K562 (cell line): ENCODE measurements around the gene DCPS.

Source experiments
- EP300 ChIP-seq: IDR thresholded peaks from 2 replicates; pipeline ENCODE4 v1.6.1; 2012; ENCODE audit warnings: low read length, improper control_type of control experiment
- FOXM1 ChIP-seq, 2 experiments: fragments of 450-650 bp in 1 of 2; sonication (generic) in 1 of 2; formaldehyde crosslinking in 1 of 2; IDR thresholded peaks; 2 replicates each; pipeline versions ENCODE4 v1.6.1 to v1.9.0; 2017 to 2022; ENCODE audit warnings: low read depth in 2 of 2, mild to moderate bottlenecking in 2 of 2, missing genetic modification reagents in 1 of 2, moderate library complexity in 1 of 2
- HMG20B ChIP-seq: fragments of 250-450 bp; sonication (Bioruptor Pico); IDR thresholded peaks from 2 replicates; pipeline ENCODE4 v1.5.0; 2021; ENCODE audit warnings: mild to moderate bottlenecking
- RAD21 ChIP-seq, 2 experiments: fragments of 250-450 bp in 1 of 2; fragments of 450-650 bp in 1 of 2; sonication (Bioruptor Pico) in 1 of 2; formaldehyde crosslinking in 1 of 2; IDR thresholded peaks in 1 of 2; conservative IDR thresholded peaks in 1 of 2; 2 replicates each; pipeline versions ENCODE4 v1.4.0 to v1.8.0; 2020 to 2022; ENCODE audit warnings: mild to moderate bottlenecking in 2 of 2, moderate library complexity in 1 of 2
- SP1 ChIP-seq: sonication (generic); formaldehyde crosslinking; IDR thresholded peaks from 2 replicates; pipeline ENCODE4 v1.8.1; 2022; ENCODE audit warnings: mild to moderate bottlenecking, missing genetic modification reagents
- STAG1 ChIP-seq: sonication (generic); formaldehyde crosslinking; IDR thresholded peaks from 2 replicates; pipeline ENCODE4 v1.5.0; 2020; ENCODE audit warnings: missing genetic modification reagents, borderline replicate concordance
- ZBTB17 ChIP-seq: fragments of 450-650 bp; formaldehyde crosslinking; IDR thresholded peaks from 2 replicates; pipeline ENCODE4 v1.4.0; 2020; ENCODE audit warnings: mild to moderate bottlenecking
- ZNF561 ChIP-seq: fragments of 450-650 bp; formaldehyde crosslinking; conservative IDR thresholded peaks from 2 replicates; pipeline ENCODE4 v1.4.0; 2020; ENCODE audit warnings: mild to moderate bottlenecking, moderate library complexity
- TF ChIP-seq, protein P1 (sequence below): fragments of 200-600 bp; sonication (generic); IDR thresholded peaks from one replicate; pipeline ENCODE4 v1.6.1; 2012; ENCODE audit warnings: mild to moderate bottlenecking, low read depth, low read length, inconsistent platforms
- TF ChIP-seq, protein P2 (sequence below): sonication (generic); formaldehyde crosslinking; IDR thresholded peaks from 2 replicates; pipeline ENCODE4 v1.8.0; 2023; ENCODE audit warnings: mild to moderate bottlenecking, missing genetic modification reagents

DNA sequence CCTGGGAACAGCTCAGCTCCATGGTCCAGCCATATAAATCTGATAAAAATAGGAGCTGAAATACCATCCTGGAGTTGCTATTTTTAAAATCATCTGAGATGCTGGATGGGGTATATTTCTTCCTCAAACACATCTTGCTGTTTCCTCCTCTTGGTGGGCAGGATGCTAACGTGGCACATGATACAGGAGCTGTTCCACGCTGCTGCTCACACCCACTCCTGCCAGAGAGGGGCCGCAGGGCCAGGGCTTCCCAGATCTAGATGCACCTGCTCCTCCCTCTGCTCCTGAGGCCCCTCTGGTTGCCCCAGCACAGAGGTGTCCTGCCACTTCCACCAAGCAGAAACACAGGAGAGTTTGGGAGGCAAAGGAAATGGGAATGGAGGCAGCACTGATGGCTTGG lies 48.3 kb downstream of the DCPS start:
- TF ChIP-seq FOXM1 (IDR thresholded peaks at IDR 0.05; ENCODE audit: low read depth) (no peak), FOXM1 (CRISPR knock-in tag; IDR thresholded peaks at IDR 0.05; ENCODE audit: low read depth) (no peak), RAD21 (CRISPR knock-in tag; conservative IDR thresholded peaks at IDR 0.05 in 1 of 2, IDR thresholded peaks at IDR 0.05 in 1 of 2) (no peak), ZBTB17 (no peak), SP1 (CRISPR knock-in tag) (no peak), STAG1 (CRISPR knock-in tag) (no peak), EP300 (no peak), ZNF561 (CRISPR knock-in tag) (no peak), HMG20B (CRISPR knock-in tag) (no peak)
- TF ChIP-seq, protein P1, sequence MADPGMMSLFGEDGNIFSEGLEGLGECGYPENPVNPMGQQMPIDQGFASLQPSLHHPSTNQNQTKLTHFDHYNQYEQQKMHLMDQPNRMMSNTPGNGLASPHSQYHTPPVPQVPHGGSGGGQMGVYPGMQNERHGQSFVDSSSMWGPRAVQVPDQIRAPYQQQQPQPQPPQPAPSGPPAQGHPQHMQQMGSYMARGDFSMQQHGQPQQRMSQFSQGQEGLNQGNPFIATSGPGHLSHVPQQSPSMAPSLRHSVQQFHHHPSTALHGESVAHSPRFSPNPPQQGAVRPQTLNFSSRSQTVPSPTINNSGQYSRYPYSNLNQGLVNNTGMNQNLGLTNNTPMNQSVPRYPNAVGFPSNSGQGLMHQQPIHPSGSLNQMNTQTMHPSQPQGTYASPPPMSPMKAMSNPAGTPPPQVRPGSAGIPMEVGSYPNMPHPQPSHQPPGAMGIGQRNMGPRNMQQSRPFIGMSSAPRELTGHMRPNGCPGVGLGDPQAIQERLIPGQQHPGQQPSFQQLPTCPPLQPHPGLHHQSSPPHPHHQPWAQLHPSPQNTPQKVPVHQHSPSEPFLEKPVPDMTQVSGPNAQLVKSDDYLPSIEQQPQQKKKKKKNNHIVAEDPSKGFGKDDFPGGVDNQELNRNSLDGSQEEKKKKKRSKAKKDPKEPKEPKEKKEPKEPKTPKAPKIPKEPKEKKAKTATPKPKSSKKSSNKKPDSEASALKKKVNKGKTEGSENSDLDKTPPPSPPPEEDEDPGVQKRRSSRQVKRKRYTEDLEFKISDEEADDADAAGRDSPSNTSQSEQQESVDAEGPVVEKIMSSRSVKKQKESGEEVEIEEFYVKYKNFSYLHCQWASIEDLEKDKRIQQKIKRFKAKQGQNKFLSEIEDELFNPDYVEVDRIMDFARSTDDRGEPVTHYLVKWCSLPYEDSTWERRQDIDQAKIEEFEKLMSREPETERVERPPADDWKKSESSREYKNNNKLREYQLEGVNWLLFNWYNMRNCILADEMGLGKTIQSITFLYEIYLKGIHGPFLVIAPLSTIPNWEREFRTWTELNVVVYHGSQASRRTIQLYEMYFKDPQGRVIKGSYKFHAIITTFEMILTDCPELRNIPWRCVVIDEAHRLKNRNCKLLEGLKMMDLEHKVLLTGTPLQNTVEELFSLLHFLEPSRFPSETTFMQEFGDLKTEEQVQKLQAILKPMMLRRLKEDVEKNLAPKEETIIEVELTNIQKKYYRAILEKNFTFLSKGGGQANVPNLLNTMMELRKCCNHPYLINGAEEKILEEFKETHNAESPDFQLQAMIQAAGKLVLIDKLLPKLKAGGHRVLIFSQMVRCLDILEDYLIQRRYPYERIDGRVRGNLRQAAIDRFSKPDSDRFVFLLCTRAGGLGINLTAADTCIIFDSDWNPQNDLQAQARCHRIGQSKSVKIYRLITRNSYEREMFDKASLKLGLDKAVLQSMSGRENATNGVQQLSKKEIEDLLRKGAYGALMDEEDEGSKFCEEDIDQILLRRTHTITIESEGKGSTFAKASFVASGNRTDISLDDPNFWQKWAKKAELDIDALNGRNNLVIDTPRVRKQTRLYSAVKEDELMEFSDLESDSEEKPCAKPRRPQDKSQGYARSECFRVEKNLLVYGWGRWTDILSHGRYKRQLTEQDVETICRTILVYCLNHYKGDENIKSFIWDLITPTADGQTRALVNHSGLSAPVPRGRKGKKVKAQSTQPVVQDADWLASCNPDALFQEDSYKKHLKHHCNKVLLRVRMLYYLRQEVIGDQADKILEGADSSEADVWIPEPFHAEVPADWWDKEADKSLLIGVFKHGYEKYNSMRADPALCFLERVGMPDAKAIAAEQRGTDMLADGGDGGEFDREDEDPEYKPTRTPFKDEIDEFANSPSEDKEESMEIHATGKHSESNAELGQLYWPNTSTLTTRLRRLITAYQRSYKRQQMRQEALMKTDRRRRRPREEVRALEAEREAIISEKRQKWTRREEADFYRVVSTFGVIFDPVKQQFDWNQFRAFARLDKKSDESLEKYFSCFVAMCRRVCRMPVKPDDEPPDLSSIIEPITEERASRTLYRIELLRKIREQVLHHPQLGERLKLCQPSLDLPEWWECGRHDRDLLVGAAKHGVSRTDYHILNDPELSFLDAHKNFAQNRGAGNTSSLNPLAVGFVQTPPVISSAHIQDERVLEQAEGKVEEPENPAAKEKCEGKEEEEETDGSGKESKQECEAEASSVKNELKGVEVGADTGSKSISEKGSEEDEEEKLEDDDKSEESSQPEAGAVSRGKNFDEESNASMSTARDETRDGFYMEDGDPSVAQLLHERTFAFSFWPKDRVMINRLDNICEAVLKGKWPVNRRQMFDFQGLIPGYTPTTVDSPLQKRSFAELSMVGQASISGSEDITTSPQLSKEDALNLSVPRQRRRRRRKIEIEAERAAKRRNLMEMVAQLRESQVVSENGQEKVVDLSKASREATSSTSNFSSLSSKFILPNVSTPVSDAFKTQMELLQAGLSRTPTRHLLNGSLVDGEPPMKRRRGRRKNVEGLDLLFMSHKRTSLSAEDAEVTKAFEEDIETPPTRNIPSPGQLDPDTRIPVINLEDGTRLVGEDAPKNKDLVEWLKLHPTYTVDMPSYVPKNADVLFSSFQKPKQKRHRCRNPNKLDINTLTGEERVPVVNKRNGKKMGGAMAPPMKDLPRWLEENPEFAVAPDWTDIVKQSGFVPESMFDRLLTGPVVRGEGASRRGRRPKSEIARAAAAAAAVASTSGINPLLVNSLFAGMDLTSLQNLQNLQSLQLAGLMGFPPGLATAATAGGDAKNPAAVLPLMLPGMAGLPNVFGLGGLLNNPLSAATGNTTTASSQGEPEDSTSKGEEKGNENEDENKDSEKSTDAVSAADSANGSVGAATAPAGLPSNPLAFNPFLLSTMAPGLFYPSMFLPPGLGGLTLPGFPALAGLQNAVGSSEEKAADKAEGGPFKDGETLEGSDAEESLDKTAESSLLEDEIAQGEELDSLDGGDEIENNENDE = no peak
- TF ChIP-seq, protein P2, sequence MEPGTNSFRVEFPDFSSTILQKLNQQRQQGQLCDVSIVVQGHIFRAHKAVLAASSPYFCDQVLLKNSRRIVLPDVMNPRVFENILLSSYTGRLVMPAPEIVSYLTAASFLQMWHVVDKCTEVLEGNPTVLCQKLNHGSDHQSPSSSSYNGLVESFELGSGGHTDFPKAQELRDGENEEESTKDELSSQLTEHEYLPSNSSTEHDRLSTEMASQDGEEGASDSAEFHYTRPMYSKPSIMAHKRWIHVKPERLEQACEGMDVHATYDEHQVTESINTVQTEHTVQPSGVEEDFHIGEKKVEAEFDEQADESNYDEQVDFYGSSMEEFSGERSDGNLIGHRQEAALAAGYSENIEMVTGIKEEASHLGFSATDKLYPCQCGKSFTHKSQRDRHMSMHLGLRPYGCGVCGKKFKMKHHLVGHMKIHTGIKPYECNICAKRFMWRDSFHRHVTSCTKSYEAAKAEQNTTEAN (CRISPR knock-in tag) = no peak
